K562 (cell line): ENCODE measurements around the gene R3HDM2. TPM values are rescaled to one million over a fixed set of nuclear protein-coding genes. Genes with fewer than 3 reads are reported as not detected.

Experiments
- ATAC-seq: fragments of 200-7000 bp; cut with Tn5 transposase; 3 replicates; pipeline ENCODE4 v1.9.1; 2020; ENCODE audit warnings: moderate library complexity
- BruUV-seq: library from RNA; stranded (reverse); fragments of 400-500 nt; replicated peaks from 2 replicates; lab custom pipeline; 2021; lab: Mats Ljungman, UMichigan
- CTCF ChIA-PET: fragments of 300-600 bp; formaldehyde crosslinking; extraction: SDS; loops from one replicate; lab custom pipeline; 2021; ENCODE audit warnings: low intra/inter-chr PET ratio; lab: Yijun Ruan, JAX
- POLR2A ChIA-PET: fragments of 300-600, 350-650 bp; sonication (Branson Sonifier 250); formaldehyde crosslinking; extraction: SDS; loops from one replicate; lab custom pipeline; 2021; ENCODE audit warnings: antibody characterized with exemption, inconsistent platforms; lab: Yijun Ruan, JAX
- DNase-seq, 4 experiments: peaks; one replicate each; pipeline versions ENCODE4 v3.0.0 to v3.0.0-alpha.2; 2011 to 2018; ENCODE audit warnings: low spot score in 3 of 4, mixed read lengths in 3 of 4; ENCODE audit errors: extremely low read depth in 1 of 4
- FAIRE-seq: peaks from 2 replicates; lab custom pipeline; 2011; peaks lifted over from hg19 to GRCh38; lab: Jason Lieb, UNC
- H2AFZ ChIP-seq: 2 replicates; pipeline ENCODE4 v1.6.0; 2011; ENCODE audit warnings: low read depth, low read length, control low read depth, inconsistent platforms
- H3K27ac ChIP-seq: fragments of 200-600 bp; 3 replicates; pipeline ENCODE4 v1.8.0; 2011; ENCODE audit warnings: low read depth, mild to moderate bottlenecking, control low read depth, inconsistent platforms, low read length, moderate library complexity, mixed read lengths; ENCODE audit errors: extremely low read depth
- H3K27me3 ChIP-seq, 2 experiments: fragments of 300-600 bp in 1 of 2; 2 replicates in 1 of 2; 3 replicates in 1 of 2; pipeline versions ENCODE4 v1.6.0 to v1.8.0; 2011; ENCODE audit warnings: inconsistent platforms in 2 of 2, low read length in 2 of 2, mild to moderate bottlenecking in 1 of 2, mixed read lengths in 1 of 2, moderate library complexity in 1 of 2; ENCODE audit not compliant: control insufficient read depth in 2 of 2, insufficient read depth in 2 of 2
- H3K36me3 ChIP-seq: fragments of 300-600 bp; 3 replicates; pipeline ENCODE4 v1.8.0; 2011; ENCODE audit warnings: mild to moderate bottlenecking, low read length, inconsistent platforms; ENCODE audit not compliant: control insufficient read depth, insufficient read depth
- H3K4me1 ChIP-seq, 2 experiments: fragments of 200-600 bp in 1 of 2; replicated peaks in 1 of 2; 2 replicates in 1 of 2; 3 replicates in 1 of 2; pipeline versions ENCODE4 v1.5.1 to v1.8.0; 2011; ENCODE audit warnings: inconsistent platforms in 2 of 2, low read length in 2 of 2, mild to moderate bottlenecking in 1 of 2, mixed read lengths in 1 of 2, moderate library complexity in 1 of 2; ENCODE audit not compliant: control insufficient read depth in 2 of 2, insufficient read depth in 2 of 2
- H3K4me2 ChIP-seq: 2 replicates; pipeline ENCODE4 v1.6.1; 2011; ENCODE audit warnings: low read length, control low read depth, inconsistent platforms, mixed read lengths; ENCODE audit not compliant: insufficient read depth
- H3K4me3 ChIP-seq: fragments of 200-600 bp; sonication (generic), shearing (Covaris generic); 2 replicates; pipeline ENCODE4 v1.5.1; 2016; ENCODE audit warnings: control low read depth, inconsistent platforms
- H3K79me2 ChIP-seq: fragments of 200-600 bp; 3 replicates; pipeline ENCODE4 v1.8.0; 2011; ENCODE audit warnings: low read length, inconsistent platforms; ENCODE audit not compliant: control insufficient read depth, insufficient read depth
- H3K9ac ChIP-seq, 2 experiments: 2 replicates each; pipeline versions ENCODE4 v1.6.0 to v1.6.1; 2011; ENCODE audit warnings: low read depth in 2 of 2, low read length in 2 of 2, control low read depth in 1 of 2, inconsistent platforms in 1 of 2, mild to moderate bottlenecking in 1 of 2, mixed read lengths in 1 of 2; ENCODE audit not compliant: insufficient read depth in 1 of 2
- H3K9me1 ChIP-seq: one replicate; pipeline ENCODE4 v1.6.0; 2011; ENCODE audit warnings: inconsistent platforms, mild to moderate bottlenecking, low read length, moderate library complexity; ENCODE audit not compliant: control insufficient read depth, insufficient read depth
- H3K9me3 ChIP-seq: replicated peaks from 2 replicates; pipeline ENCODE4 v1.5.1; 2011; ENCODE audit warnings: low read depth, low read length, inconsistent platforms; ENCODE audit not compliant: control insufficient read depth, insufficient read depth
- H4K20me1 ChIP-seq: replicated peaks from 2 replicates; pipeline ENCODE4 v1.6.1; 2011; ENCODE audit warnings: low read length, inconsistent platforms, mixed read lengths; ENCODE audit not compliant: control insufficient read depth, insufficient read depth
- FOXA3 ChIP-seq, 2 experiments: fragments of 450-650 bp in 1 of 2; sonication (generic) in 1 of 2; formaldehyde crosslinking; IDR thresholded peaks in 1 of 2; conservative IDR thresholded peaks in 1 of 2; 2 replicates each; pipeline versions ENCODE4 v1.4.0 to v1.8.0; 2020 to 2022; ENCODE audit warnings: mild to moderate bottlenecking in 2 of 2, missing genetic modification reagents in 1 of 2
- GATA2 ChIP-seq: sonication (generic); formaldehyde crosslinking; IDR thresholded peaks from 2 replicates; pipeline ENCODE4 v1.4.0; 2020; ENCODE audit warnings: mild to moderate bottlenecking, missing genetic modification reagents
- IRF2 ChIP-seq: sonication (generic); formaldehyde crosslinking; IDR thresholded peaks from 2 replicates; pipeline ENCODE4 v1.8.1; 2022; ENCODE audit warnings: mild to moderate bottlenecking, missing genetic modification reagents
- MCM3 ChIP-seq: fragments of 450-650 bp; IDR thresholded peaks from 2 replicates; pipeline ENCODE4 v1.6.1; 2016
- RBBP5 ChIP-seq: fragments of 200-600 bp; sonication (generic); IDR thresholded peaks from 2 replicates; pipeline ENCODE4 v1.6.1; 2012; ENCODE audit warnings: borderline replicate concordance, mild to moderate bottlenecking, low read length, control low read depth, inconsistent platforms; ENCODE audit not compliant: insufficient read depth, poor library complexity, severe bottlenecking
- RBM25 ChIP-seq: fragments of 200-400 bp; formaldehyde crosslinking; IDR thresholded peaks from 2 replicates; pipeline ENCODE4 v1.6.1; 2018; ENCODE audit warnings: low read length, low read depth, moderate library complexity; ENCODE audit not compliant: severe bottlenecking
- SOX6 ChIP-seq: fragments of 450-650 bp; IDR thresholded peaks from 2 replicates; pipeline ENCODE4 v1.6.1; 2014; ENCODE audit warnings: mild to moderate bottlenecking
- WGBS: fragments of 100-300 bp; shearing (Covaris generic); methylation state at CpG from one replicate; pipeline ENCODE4 v1.1.6; 2016; ENCODE audit warnings: low coverage, mixed read lengths; ENCODE audit not compliant: insufficient coverage; ENCODE audit errors: missing lambda C conversion rate; 5-methylcytosine and 5-hydroxymethylcytosine counted together
- in situ Hi-C: fragments of 300-500 bp; cut with MboI; formaldehyde crosslinking; loops from 4 replicates; pipeline ENCODE4 v1.15.0; 2018; ENCODE audit warnings: inconsistent platforms, mixed read lengths
- intact Hi-C: fragments of 100-400 bp; cut with micrococcal nuclease; formaldehyde crosslinking; loops from 2 replicates; pipeline ENCODE4 v1.14.2; 2022
- polyA plus RNA-seq, 8 experiments: library from polyadenylated mRNA; depleted of rRNA in 4 of 8; stranded (reverse) in 5 of 8; unstranded in 3 of 8; fragments of >200 nt; fragmentation: Nextera tagmentation in 2 of 8; fragmentation: Illumina TruSeq in 1 of 8; extraction: Ambion mirVana in 2 of 8; extraction: Trizol in 1 of 8; gene quantifications; 2 replicates each; pipeline versions ENCODE4 v1.2.1 to v1.2.3, GENCODE V29; 2011 to 2014; ENCODE audit warnings: inconsistent platforms in 1 of 8, missing spikeins in 1 of 8
- total RNA-seq, 7 experiments: library from RNA; depleted of rRNA in 6 of 7; stranded (reverse); fragments of >200 nt in 6 of 7; fragmentation: Illumina TruSeq in 2 of 7; extraction: Trizol in 2 of 7; gene quantifications; 2 replicates each; pipeline versions ENCODE4 v1.2.1 to v1.2.3, GENCODE V29; 2011 to 2021; ENCODE audit warnings: low replicate concordance in 1 of 7
- TF ChIP-seq, protein P1 (sequence below), 3 experiments: IDR thresholded peaks in 2 of 3; conservative IDR thresholded peaks in 1 of 3; 2 replicates each; pipeline ENCODE4 v1.5.1; 2011 to 2012; ENCODE audit warnings: low read length in 3 of 3, mild to moderate bottlenecking in 3 of 3, control low read depth in 2 of 3, improper control_type of control experiment in 1 of 3, inconsistent platforms in 1 of 3, low read depth in 1 of 3, mixed read lengths in 1 of 3, moderate library complexity in 1 of 3; ENCODE audit not compliant: insufficient read depth in 2 of 3
- TF ChIP-seq, protein P2 (sequence below): IDR thresholded peaks from 2 replicates; pipeline ENCODE4 v1.6.1; 2011; ENCODE audit warnings: borderline replicate concordance, low read depth, mild to moderate bottlenecking, moderate library complexity, low read length; ENCODE audit not compliant: insufficient read depth, poor library complexity, severe bottlenecking

R3HDM2 gene
- total and polyA plus RNA-seq, 9 of the 15 experiments (the other 6 are each of a cell fraction or from before 2014, with no cell fraction given), result 3.3 to 18.8 (median 9.0) TPM

DNA sequence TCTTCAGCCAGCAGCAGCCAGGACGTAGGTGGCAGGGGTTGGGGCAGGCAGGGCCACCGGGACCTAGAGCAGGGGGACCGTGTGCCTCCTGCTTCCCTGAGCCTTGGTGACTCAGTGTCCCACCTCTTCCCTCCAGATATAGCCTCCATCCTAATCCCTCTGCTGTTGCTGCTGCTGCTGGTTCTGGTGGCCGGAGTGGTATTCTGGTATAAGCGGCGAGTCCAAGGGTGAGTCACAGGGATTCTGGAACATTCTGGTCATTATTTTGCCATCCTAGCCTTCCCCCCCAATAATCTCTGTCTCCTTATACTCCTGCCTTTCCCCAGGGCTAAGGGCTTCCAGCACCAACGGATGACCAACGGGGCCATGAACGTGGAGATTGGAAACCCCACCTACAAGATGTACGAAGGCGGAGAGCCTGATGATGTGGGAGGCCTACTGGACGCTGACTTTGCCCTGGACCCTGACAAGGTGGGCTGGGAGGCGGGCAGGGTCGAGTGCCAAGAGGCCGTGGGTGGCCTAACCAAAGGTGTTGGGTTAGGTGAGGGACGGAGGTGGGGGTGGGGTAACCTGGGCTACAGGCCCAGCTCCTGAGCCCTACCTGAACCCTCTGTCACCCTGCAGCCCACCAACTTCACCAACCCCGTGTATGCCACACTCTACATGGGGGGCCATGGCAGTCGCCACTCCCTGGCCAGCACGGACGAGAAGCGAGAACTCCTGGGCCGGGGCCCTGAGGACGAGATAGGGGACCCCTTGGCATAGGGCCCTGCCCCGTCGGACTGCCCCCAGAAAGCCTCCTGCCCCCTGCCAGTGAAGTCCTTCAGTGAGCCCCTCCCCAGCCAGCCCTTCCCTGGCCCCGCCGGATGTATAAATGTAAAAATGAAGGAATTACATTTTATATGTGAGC, 218.8 kb downstream of the R3HDM2 start:
- no peak for ATAC-seq
- no peak for FAIRE-seq
- peaks cover 2% of the 10 kb centered on the region for H3K9me1 ChIP-seq
- POLR2A ChIA-PET, result interaction anchor here (1.2 kb wide), 2 partner anchors 18 to 302 kb away, joined by 3 to 4 read pairs; partner anchors contain the start of gene SHMT2
- no peaks in the 10 kb centered on the region for H3K36me3 ChIP-seq
- H3K4me2 ChIP-seq, result no peak overlapping the region
- no peak overlapping the region for H3K27ac ChIP-seq
- 18% methylated on average over 23 of the region's 27 CpGs for WGBS
- H3K79me2 ChIP-seq, result no peaks in the 10 kb centered on the region
- H2AFZ ChIP-seq, result no peak overlapping the region
- H4K20me1 ChIP-seq, result peaks cover 17% of the 10 kb centered on the region; the same call in 1 of the 2 replicates
- no peak overlapping the region for H3K4me3 ChIP-seq
- peaks cover 11 to 52% of the 10 kb centered on the region in 2 experiments; a peak in 4 of 5 replicates for H3K4me1 ChIP-seq
- CTCF ChIA-PET, result interaction anchor here (0.5 to 7.2 kb wide), 6 partner anchors 17 to 251 kb away, joined by 3 to 186 read pairs (median 13); partner anchors contain the start of gene SHMT2
- H3K9ac ChIP-seq, result peak overlapping the region in 1 of 2 experiments; percentile 67; a peak in 1 of 4 replicates
- BruUV-seq, result no TSS peak
- no peaks in the 10 kb centered on the region for H3K9me3 ChIP-seq
- peaks cover 18 to 68% of the 10 kb centered on the region in 2 experiments; a peak in 4 of 5 replicates for H3K27me3 ChIP-seq
- no peak for TF ChIP-seq SOX6
- no peak for TF ChIP-seq RBBP5
- TF ChIP-seq, protein P1, sequence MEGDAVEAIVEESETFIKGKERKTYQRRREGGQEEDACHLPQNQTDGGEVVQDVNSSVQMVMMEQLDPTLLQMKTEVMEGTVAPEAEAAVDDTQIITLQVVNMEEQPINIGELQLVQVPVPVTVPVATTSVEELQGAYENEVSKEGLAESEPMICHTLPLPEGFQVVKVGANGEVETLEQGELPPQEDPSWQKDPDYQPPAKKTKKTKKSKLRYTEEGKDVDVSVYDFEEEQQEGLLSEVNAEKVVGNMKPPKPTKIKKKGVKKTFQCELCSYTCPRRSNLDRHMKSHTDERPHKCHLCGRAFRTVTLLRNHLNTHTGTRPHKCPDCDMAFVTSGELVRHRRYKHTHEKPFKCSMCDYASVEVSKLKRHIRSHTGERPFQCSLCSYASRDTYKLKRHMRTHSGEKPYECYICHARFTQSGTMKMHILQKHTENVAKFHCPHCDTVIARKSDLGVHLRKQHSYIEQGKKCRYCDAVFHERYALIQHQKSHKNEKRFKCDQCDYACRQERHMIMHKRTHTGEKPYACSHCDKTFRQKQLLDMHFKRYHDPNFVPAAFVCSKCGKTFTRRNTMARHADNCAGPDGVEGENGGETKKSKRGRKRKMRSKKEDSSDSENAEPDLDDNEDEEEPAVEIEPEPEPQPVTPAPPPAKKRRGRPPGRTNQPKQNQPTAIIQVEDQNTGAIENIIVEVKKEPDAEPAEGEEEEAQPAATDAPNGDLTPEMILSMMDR (IDR thresholded peaks at IDR 0.05 in 2 of 3, conservative IDR thresholded peaks at IDR 0.05 in 1 of 3; ENCODE audit: insufficient read depth in 2 of 3, low read depth in 1 of 3, low read length in 3 of 3), result peak in 2 of 3 experiments; percentile 37 to 47; a peak in 2 of 6 replicates
- no peak for TF ChIP-seq GATA2 (CRISPR knock-in tag)
- no peak for TF ChIP-seq IRF2 (CRISPR knock-in tag)
- TF ChIP-seq, protein P2, sequence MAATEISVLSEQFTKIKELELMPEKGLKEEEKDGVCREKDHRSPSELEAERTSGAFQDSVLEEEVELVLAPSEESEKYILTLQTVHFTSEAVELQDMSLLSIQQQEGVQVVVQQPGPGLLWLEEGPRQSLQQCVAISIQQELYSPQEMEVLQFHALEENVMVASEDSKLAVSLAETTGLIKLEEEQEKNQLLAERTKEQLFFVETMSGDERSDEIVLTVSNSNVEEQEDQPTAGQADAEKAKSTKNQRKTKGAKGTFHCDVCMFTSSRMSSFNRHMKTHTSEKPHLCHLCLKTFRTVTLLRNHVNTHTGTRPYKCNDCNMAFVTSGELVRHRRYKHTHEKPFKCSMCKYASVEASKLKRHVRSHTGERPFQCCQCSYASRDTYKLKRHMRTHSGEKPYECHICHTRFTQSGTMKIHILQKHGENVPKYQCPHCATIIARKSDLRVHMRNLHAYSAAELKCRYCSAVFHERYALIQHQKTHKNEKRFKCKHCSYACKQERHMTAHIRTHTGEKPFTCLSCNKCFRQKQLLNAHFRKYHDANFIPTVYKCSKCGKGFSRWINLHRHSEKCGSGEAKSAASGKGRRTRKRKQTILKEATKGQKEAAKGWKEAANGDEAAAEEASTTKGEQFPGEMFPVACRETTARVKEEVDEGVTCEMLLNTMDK, result peak; percentile 45
- no peak for TF ChIP-seq MCM3
- TF ChIP-seq RBM25, result no peak
- TF ChIP-seq FOXA3 (CRISPR knock-in tag; conservative IDR thresholded peaks at IDR 0.05 in 1 of 2, IDR thresholded peaks at IDR 0.05 in 1 of 2), result no peak
- in situ Hi-C loops, result no loop called here
- intact Hi-C loops, result loop anchor here (2.0 kb wide), 1 partner anchor 241 kb away; no protein-coding TSS in a partner anchor
- DNase-seq, result no peak
